ENCODE measurements around the gene LAP3.
"Not testable (repeated sequence)": the region's sequence is repeated elsewhere in the genome, so short reads cannot be mapped to it uniquely, and the experiment has no call there.

The LAP3 gene

DNA sequence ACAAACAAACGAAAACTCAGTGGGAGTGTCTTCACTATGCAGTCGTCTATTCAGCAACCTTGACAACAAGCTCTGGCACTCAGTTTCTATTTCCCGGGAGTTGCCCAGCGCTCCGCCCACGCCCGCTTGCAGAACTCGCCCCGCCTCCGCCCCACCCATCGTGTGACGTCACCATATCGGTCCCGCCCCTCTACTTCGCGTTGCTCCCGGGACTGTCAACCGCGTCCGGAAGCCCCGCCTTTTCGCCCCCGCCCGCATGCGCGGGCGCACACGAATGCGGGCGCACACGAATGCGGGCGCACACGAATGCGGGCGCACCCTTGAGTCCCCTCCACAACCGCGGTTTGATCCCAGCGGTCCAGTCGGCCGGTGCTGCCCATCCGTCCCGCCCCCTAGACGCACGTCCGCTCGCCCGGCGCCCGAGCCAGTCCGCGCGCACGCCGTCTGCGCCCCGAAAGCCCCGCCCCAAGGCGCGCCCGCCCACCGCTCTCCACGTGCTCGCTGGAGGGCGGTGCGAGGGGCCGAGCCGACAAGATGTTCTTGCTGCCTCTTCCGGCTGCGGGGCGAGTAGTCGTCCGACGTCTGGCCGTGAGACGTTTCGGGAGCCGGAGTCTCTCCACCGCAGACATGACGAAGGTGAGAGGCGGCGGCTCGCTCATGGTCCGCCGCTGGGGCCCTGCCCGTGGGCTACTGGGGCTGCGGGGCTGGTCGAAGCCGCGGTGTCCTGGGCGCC lies at the start of gene LAP3:
Gene LAP3 (plus strand): TSS at position 267 of the 733 bp plus-strand sequence. CDS start 268 bp downstream, at position 535.
- peak; percentile 93 for DNase-seq (ENCODE audit: low spot score)

DNA sequence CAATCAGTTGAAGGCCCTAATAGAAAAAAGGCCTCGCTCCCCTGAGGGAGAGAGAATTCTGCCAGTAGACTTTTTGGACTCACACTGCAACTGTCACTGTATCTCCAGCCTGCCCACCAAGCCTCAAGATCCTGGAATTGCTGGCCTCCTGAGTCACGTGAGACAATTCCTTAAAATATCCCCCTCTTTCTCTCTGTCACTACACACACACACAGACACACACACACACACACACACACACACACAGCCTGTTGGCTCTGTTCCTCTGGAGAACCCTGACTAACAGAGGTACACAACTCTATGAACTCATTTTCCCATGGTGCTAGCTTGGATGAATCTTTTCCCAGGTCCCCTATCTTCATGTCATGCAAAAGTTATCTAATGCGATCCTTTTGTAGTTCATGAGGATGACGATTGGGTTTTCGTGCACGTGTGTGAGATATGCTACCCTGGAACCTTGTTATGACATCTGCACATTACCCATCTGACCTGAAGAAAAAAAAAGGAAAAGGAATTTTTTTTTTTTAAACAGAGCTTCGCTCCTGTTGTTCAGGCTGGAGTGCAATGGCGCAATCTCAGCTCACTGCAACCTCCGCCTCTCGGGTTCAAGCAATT lies 48.3 kb upstream of the LAP3 start:
- no peak for DNase-seq (ENCODE audit: low spot score)

DNA sequence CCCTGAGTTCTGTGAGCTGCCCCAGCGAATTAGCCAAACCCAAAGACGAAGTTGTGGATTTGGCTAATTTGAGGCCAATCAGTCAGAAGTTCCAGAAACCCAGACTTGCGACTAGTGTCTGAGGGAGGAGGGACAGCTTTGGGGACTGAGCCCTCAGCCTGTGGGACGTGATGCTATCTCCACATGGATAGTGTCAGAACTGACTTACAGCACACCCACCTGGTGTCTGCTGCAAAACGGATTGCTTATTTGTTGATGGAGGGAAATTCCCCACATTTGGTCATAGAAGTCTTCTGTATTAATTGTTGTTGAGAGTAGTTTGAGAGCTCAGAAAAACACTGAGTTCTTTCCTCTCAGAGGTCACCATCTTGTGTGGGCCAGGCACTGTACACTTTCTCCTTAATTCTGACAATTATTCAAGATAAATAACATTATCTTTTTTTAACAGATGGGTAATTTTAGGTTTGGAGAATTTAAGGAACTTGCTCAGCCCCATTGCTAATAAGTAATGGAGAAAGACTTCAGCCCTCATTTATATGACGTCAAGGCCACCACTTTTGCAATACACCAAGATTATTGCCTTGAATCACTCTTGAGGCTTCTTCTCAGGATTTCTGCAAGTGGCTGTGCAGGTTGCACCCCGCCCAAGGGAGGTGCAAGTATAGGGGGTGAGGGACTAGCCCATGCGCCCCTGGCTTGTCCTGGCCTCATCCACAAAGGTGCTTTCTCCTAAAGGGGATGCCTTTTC lies 45.3 kb upstream of the LAP3 start:
- no peak for DNase-seq (ENCODE audit: low spot score)

DNA sequence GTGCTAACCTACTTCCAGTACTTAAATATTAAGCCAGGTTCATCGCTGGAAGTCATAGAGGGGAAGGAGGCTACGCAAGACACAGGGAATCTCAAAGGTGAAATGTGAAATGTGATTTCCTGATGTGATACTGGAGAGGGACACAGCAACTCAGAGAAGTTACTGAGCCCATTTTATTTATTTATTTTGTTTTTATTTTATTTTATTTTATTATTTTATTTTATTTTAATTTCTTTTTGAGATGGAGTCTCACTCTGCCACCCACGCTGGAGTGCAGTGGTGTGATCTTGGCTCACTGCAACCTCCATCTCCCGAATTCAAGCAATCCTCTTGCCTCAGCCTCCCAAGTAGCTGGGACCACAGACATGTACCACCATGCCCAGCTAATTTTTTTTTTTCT lies 42.3 kb upstream of the LAP3 start:
- DNase-seq (ENCODE audit: low spot score): no peak

DNA sequence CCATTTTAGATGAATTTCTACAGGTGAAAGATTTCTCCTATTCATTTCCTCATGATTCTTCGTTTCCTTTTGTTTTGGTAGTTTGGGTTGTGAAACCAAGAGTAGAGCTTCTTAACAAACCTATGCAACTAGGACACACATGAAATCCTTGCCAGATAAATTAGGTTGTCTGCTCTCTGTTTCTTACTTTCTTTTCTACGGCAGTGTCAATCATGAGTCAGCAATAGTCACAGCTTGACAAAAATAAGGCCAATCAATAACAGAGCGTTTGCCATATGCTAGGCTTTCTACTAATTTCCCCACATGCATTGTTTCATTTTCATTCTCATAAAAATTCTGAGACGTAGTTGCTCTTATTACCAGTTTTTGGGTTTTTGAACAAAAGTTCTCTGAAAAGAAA lies 41.8 kb upstream of the LAP3 start:
- DNase-seq (ENCODE audit: low spot score): no peak

DNA sequence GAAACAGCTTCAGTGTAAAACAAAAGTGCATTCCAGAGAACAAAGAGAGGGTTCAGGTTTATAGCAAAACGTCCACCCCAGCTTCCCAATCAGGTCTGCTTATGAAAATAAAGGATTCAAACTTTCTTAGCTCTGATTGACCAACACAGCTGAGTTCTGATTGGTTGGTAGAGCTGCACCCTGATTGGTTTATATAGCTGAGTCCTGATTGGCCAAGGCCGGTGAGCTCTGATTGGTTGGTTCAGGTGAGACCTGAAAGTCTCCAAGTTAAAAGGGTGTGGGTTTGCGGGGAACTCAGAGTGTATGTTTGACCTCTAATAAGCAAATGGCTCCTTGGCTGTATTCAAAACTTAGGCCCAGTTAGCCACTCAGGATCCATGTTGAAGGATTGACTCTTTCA lies 41.1 kb upstream of the LAP3 start:
- DNase-seq (ENCODE audit: low spot score): no peak

DNA sequence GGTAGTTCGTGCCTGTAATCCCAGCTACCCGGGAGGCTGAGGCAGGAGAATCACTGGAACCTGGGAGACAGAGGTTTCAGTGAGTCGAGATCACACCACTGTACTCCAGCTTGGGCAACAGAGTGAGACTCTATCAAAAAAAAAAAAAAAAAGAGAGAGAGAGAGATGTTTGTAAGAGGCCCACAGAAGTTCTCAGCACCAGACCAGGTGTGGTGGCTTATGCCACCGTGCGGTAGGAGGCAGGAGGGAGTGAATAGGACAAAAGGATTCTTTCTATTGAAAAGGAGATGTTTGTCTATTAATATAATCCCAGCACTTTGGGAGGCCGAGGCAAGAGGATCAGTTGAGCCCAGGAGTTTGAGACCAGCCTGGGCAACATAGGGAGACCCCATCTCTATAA lies 39.9 kb upstream of the LAP3 start:
- DNase-seq (ENCODE audit: low spot score): not testable (repeated sequence)

DNA sequence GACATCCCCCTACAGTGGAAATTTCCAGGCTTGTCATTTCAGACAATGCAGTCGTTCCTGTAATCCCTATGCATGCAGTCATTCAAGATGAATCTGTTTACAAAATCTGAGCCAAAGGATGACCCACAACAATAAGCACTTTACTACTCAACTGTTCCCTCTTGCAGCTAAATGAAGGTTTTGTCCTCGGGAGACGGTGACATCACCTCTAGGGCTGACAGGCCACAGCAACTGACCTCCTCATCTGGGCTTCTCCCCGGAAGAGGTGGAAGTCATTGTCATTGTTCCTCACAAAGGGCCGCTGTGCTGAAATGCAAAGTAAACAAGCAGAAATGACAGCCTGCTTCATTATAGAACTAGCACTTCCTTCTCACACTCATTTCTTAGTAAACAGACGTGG lies 32.8 kb upstream of the LAP3 start:
- no peak for DNase-seq (ENCODE audit: low spot score)

DNA sequence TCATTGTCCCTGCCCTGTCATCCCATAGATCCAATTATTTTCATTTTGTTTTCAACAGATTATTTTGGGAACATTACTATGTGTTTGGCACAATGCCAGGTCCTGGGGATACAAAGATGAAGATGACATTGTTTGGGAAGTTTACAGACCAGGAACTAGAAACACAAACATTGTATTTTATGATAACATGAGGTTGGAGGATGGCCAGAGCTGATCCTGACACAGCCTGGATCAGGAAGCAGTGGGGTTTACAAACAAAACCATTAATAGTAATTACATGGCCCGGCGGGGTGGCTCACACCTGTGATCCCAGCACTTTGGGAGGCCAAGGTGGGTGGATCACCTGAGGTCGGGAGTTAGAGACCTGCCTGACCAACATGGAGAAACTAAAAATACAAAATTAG lies 32.2 kb upstream of the LAP3 start:
- no peak for DNase-seq (ENCODE audit: low spot score)

DNA sequence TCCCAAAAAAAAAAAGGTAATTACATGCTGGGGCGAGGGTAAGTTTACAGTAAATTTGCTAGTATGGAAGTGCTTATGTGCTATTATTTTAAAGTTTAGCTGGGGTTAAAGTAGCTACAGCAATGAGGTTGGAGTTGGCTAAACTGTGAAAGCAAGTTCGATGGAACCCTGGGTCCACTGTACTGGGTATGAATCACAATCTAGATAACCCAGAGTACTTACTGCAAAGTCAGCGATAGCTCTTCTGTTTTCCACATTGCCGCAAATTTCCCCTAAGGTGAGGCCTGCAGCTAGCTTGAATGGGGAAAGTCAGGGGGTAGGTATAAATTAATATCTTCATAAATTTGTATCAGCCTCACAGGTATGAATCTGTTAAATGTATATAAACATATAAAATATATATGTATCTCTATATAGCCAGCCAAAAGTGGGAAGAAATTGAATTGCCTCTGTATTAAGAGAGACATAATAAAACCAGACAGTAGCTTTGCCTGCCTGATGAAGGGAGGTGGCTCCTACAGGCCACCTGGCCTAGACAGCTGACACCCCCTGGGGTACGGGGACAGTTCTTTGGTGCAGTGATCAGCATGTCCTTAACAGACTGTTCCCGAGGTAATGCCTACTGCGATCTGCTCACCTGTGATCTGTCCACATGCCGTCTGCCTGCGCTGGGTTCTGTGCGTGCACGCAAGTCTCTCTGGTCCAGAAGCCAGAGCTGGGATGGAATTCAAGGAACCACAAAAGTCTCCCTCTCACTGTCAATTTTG lies 31.4 kb upstream of the LAP3 start:
- no peak for DNase-seq (ENCODE audit: low spot score)

DNA sequence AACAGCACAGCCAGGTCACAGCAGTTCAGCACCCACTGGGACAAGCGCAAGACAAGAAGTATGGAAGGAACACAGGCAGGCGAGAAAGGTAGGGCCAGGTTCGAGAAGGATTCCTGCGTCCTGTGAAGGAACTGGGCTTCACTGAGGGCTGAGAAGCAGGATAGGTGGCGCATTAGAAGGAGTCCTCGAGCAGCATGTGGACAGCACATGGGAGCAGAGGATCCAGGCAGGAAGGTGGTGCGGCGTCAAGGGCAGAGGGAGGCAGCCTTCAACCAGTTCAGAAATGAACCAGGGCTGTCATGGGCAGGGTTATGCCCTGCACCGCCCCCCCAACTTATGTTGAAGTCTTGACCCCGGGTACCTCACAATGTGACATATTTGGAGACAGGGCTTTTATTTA lies 30.8 kb upstream of the LAP3 start:
- no peak for DNase-seq (ENCODE audit: low spot score)

DNA sequence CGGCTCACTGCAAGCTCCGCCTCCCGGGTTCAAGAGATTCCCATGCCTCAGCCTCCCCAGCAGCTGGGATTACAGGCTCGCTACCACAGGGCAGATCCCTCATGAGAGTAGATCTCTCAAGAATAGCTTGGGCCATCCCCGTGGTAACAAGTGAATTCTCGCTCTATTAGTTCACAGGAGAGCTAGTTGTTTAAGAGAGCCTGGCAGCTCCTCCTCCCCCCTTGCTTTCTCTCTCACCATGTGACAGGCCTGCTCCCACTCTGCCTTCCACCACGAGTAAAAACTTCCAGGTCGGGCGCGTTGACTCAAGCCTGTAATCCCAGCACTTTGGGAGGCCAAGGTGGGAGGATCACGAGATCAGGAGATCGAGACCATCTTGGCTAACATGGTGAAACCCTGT lies 30.3 kb upstream of the LAP3 start:
- DNase-seq (ENCODE audit: low spot score): no peak

DNA sequence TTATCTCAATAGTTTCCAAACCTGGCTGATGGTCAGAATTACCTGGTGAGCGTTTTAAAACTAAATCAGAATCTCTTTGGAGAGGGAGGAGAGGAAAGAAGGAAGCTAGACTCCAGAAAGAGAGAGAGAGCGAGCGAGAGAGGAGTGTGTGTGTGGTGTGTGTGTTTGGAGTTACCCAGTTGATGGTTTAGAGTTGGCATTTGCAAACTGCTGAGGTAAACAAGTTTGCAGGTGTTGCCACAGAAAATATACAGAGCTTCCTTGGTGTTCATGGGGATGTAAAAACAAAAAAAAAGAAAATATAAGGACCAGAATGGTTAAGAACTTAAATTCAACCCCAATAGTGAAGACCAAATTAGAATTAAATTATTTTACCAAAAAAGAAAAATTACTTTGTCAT lies 26.4 kb upstream of the LAP3 start:
- no peak for DNase-seq (ENCODE audit: low spot score)

DNA sequence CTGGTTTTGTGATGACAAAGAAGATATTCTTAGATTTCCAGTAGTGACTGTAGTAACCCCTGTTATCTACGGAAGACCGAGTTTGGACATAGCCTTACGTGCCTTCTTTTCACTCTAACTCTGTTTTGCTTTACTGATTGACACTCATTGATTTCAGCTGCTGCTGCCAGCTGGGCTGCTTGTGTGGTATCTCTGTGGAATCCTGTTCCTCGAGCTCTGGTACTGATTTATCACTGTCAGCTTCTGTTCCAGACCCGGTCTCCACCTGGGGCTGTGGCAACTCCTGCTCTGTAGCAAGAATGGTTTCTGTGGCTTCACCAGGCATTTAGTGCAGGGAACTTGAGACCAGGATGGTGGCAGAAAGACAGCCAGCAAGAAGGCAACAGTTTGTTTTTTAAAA lies 24.6 kb upstream of the LAP3 start:
- no peak for DNase-seq (ENCODE audit: low spot score)

DNA sequence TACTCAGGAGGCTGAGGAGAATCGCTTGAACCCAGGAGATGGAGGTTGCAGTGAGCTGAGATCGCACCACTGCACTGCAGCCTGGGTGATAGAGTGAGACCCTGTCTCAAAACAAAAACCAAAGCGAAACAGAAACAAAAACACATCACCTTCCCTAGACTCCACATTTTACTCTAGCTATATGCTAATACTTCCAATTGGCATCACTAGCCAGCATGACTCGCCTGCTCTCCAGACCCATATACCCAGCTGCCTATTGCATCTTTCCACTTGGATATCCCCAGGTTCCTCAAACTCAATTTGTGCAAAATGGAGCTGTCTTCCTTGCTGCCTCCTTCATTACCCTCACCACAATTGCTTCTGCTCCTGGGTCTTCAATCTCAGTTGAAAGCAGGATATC lies 22.4 kb upstream of the LAP3 start:
- DNase-seq (ENCODE audit: low spot score): no peak

DNA sequence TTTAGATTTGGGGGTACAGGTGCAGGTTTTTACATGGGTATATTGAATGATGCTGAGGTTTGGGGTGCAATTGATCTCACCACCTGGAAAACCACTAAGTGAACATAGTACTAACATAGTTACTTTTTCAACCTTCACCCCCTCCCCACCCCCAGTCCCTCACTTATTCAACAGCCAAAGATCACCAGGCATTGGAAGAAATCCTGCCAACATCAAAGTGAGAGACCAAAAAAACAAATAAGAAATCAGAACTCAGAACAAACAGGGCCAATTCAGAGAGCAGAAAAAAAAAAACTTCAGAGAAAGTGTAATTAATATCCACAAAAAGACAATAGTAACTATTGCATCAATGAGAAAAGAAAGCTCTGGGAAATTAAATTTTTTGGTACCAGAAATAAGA lies 20.5 kb upstream of the LAP3 start:
- no peak for DNase-seq (ENCODE audit: low spot score)

DNA sequence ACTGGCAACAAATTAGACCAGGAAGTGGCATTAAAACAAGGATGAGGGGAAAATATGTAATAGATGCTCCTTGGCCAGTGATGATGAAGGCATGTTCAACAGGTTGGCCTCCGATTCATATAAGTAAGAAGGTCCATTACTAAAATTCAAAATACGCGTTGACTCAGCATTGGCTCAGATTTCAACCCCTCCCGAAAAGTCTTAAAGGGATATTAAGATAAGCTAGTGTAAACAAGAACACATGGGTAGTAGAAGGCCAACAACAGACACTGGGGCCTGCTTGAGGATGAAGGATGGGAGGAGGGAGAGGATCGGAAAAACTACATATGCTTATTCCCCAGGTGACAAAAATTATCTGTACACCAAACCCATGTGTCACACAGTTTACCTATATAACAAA lies 19.1 kb upstream of the LAP3 start:
- DNase-seq (ENCODE audit: low spot score): no peak

DNA sequence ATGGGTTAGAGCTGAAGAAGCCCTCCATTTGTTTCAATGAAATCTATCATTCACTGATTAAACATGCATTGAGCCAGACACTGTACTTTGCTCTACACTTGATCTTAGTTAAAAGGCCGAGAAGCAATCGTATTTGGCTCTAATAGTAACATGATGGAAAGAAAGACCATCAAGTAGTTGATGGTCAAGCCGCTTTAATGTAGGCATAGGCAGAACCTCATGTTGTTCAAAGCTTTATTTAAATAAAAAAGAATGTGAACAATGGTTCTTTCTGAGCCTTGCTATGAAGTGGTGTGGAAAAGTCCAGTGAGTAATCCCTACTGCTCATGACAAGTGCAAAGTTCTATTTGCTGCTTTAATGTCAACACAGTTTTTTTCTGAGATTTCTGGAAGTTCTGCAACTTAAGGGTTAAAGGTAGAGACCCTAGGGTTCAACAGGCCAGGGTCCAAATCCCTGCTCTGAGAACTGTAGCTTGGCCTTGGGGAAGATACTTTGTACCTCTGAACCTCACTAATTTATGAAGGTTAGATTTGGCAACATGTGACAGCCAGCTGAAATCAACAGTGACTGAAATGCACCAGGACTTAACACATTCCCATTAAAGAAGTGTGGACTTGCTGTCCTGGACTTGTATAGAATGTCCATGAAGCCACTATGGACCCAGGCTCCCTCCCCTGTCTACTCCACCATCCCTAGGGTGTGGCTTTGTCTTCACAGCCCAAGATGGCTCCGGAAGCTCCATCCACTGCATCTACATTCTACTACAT lies 17.9 kb upstream of the LAP3 start:
- no peak for DNase-seq (ENCODE audit: low spot score)

DNA sequence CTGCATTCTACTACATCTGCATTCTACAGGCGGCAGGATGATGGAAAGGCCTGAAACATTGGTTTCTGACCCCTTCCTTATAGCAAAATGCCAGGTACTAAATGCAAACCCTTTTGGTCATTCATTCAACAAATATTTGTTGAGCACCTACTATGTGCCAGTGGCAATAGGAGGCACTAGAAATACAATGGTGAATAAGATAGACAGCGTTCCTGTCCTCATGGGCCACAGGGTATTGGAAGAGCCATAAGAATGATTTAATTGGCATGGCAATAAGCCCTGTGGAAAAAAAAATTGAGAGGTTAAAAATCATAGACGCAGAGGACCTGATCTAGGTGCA lies 17.3 kb upstream of the LAP3 start:
- no peak for DNase-seq (ENCODE audit: low spot score)

DNA sequence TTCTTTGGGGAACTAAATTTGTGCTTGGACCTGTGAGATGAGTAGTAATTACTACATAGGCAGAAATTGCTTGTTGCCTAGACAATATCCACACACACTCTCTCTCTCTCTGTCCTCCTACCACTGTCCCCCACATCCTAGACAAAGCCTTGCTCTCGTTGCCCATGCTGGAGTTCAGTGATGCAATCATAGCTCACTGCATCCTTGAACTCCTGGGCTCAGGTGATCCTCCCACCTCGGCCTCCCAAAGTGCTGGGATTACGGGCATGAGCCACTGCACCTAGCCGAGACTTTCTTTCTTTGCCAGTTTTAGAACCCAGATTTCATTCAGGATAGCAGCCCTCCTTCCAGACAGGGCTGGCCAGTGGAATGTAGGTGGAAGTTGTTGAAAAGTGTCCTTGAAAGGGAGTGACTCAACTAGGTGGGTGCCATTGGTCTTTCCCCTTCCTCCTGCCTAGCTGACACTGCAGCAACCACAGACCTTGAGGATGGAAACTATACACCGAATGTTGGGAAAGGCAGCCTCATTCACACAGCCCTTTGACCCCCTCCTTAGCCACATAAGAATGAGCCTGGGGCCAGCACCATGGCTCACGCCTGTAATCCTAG lies 16.8 kb upstream of the LAP3 start:
- DNase-seq (ENCODE audit: low spot score): no peak

DNA sequence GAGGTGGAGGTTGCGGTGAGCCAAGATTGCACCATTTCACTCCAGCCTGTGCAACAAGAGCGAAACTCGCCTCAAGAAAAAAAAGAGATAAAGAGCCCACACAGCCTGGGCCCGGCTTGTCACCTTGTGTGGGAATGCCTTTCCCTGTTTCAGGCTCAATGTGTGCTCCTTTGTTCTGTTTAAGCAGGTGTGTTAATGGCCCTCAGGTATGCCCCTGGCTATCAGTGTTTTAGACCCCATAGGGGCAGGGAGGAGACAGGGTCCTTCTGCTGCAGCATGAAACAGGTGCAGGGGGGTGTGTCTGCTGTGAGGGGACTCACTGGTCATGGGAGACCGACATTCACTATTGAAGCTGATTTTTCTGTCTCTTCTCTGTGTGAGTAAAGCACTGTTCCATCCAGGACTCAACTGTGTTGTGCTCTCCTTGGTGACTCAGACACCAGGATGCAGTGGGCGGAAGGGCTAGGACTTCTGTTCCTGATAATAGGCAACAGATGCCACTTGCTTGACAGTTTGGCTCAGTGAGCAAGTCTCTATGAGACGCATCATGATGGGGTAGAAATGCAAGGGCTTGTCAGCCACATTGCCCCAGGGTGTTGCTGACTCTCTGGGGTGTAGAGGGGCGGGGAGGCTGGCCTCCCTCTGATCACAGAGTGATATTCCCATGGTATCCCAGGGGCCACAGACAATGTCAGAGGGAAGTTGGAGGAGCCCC lies 15.6 kb upstream of the LAP3 start:
- peak; percentile 26 for DNase-seq (ENCODE audit: low spot score)
